Activated CD4-positive, alpha-beta T cell treated with anti-CD3 and anti-CD28 coated beads, Interleukin-2, Interleukin-6, amounts not matched to agents 100 ng/mL and 50 ng/mL, durations not matched to agents 16 hours and 8 hours (primary cell): Measurements from ENCODE around the gene DNAJC13.
"Not testable (repeated sequence)": the region's sequence is repeated elsewhere in the genome, so short reads cannot be mapped to it uniquely, and the experiment has no call there.

ENCODE experiments used
- DNase-seq: peaks from one replicate; pipeline ENCODE4 v3.0.0-alpha.2; 2020

DNAJC13 gene

GRCh38 chr3:132416807-132417694, at the start of gene DNAJC13:
TSS of gene DNAJC13 (plus strand) at chr3:132417502. CDS start at chr3:132434551, 17,049 bp downstream.
- DNase-seq = peak; percentile 94

- no peak for DNase-seq
Observed at GRCh38 chr3:132368515-132368914, 48.8 kb upstream of the DNAJC13 start.

GRCh38 chr3:132368962-132369361, 48.3 kb upstream of the DNAJC13 start:
- DNase-seq = no peak

GRCh38 chr3:132376945-132377354, 40.4 kb upstream of the DNAJC13 start:
- DNase-seq = not testable (repeated sequence)

GRCh38 chr3:132378048-132378762, 39.1 kb upstream of the DNAJC13 start:
- DNase-seq = no peak

GRCh38 chr3:132378846-132379245, 38.5 kb upstream of the DNAJC13 start:
- no peak for DNase-seq

GRCh38 chr3:132380920-132381319, 36.4 kb upstream of the DNAJC13 start:
- no peak for DNase-seq

- DNase-seq = no peak
Observed at GRCh38 chr3:132381348-132381944, 35.9 kb upstream of the DNAJC13 start.

GRCh38 chr3:132382267-132382666, 35.0 kb upstream of the DNAJC13 start:
- no peak for DNase-seq

GRCh38 chr3:132382688-132383194, 34.6 kb upstream of the DNAJC13 start:
- no peak for DNase-seq

- DNase-seq = no peak
Observed at GRCh38 chr3:132386259-132386658, 31.0 kb upstream of the DNAJC13 start.

- not testable (repeated sequence) for DNase-seq
Observed at GRCh38 chr3:132392675-132393074, 24.6 kb upstream of the DNAJC13 start.

GRCh38 chr3:132394320-132394719, 23.0 kb upstream of the DNAJC13 start:
- no peak for DNase-seq

GRCh38 chr3:132395126-132395525, 22.2 kb upstream of the DNAJC13 start:
- no peak for DNase-seq

- no peak for DNase-seq
Observed at GRCh38 chr3:132396255-132396654, 21.0 kb upstream of the DNAJC13 start.

GRCh38 chr3:132396776-132397175, 20.5 kb upstream of the DNAJC13 start:
- not testable (repeated sequence) for DNase-seq

- DNase-seq = peak; percentile 54
Observed at GRCh38 chr3:132399054-132399929, 18.0 kb upstream of the DNAJC13 start.

- DNase-seq = no peak
Observed at GRCh38 chr3:132401255-132401654, 16.0 kb upstream of the DNAJC13 start.

GRCh38 chr3:132404276-132404675, 13.0 kb upstream of the DNAJC13 start:
- DNase-seq = no peak

GRCh38 chr3:132405188-132405587, 12.1 kb upstream of the DNAJC13 start:
- DNase-seq = no peak

- DNase-seq = no peak
Observed at GRCh38 chr3:132405609-132406299, 11.5 kb upstream of the DNAJC13 start.

- no peak for DNase-seq
Observed at GRCh38 chr3:132406587-132406986, 10.7 kb upstream of the DNAJC13 start.
